NCI-H510A (cell line): ENCODE results near the gene TYRP1.
"Not testable (repeated sequence)": the region's sequence is repeated elsewhere in the genome, so short reads cannot be mapped to it uniquely, and the experiment has no call there.

Experiments
- DNase-seq: peaks from one replicate; lab custom pipeline; 2025; lab: John Stamatoyannopoulos, UW

The TYRP1 gene, protein sequence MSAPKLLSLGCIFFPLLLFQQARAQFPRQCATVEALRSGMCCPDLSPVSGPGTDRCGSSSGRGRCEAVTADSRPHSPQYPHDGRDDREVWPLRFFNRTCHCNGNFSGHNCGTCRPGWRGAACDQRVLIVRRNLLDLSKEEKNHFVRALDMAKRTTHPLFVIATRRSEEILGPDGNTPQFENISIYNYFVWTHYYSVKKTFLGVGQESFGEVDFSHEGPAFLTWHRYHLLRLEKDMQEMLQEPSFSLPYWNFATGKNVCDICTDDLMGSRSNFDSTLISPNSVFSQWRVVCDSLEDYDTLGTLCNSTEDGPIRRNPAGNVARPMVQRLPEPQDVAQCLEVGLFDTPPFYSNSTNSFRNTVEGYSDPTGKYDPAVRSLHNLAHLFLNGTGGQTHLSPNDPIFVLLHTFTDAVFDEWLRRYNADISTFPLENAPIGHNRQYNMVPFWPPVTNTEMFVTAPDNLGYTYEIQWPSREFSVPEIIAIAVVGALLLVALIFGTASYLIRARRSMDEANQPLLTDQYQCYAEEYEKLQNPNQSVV

DNA sequence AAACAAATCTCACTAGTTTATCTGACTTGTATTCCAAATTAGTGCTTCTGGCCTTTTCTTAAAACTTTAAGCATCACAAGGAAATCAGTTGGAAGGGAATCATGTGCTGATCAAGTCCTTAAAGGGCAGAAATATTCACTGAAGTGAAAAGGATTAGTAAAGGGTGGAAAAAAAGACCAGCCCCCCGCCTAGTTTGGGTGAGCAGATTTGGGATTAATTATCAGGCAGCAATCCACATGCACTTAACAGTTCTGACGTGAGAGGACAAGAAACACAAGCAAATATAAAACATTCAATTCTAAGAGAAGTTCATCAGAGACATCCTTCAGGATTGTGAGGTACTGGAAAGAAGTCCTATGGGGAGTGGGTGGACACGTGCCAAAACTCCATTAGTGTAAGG, at the start of gene TYRP1:
TSS of gene TYRP1 (plus strand) at position 245 of the 400 bp plus-strand sequence. CDS start 612 bp downstream, outside the sequence.
- no peak for DNase-seq

DNA sequence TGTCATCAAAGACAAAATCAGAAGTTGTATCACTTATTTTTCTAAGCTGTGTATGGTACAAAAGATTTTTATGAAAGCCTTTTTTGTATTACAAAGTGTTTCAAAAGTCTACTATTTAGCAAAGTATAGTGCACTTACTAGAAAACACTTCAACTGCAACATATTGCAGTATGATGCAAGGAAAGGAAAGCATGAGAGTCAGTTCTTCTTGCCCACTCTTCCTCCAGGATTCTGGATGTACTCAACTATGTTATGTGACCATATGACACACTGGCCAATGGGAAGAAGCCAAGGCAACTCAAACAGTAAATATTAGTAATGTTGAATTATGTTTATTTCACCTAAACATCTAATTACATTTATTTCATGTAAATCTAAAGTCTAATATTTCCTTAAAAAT, 49.5 kb upstream of the TYRP1 start:
- DNase-seq, result no peak

DNA sequence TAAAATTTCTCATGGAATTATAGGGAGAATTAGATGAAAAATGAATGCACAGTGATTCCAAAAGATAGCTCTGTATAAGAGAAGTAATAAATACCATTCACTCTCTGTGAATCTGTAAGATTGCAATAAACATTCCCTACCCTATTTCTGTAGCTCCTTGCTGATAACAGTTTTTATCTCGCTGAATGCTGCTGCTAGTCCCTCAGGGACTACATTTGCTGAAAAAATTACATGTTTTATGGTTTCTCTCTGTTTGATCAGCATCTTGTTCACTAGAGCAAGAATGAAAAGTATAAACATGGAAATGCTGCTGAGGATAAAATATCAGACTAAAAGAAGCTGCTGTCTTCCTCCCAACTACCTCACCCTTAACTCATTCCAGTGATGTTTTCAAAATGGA, 44.3 kb upstream of the TYRP1 start:
- no peak for DNase-seq

DNA sequence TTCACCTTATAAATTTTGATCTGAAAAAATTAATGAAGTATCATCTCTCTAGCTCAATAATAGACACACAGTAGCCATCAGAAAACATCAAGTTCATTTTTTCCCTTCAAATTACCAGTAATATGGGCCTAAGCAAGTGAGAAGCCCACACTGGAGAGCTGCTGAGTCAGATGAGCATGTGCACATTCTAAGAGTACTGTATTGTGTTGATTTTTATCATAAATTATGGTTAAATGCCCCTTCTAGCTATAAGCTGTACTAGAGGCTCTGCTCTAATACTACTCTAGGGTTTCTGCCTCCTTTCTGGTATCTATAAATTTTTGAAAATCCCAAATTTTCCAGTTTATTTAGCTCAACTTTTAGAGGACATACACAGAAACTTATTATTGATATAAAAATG, 42.1 kb upstream of the TYRP1 start:
- DNase-seq, result no peak

DNA sequence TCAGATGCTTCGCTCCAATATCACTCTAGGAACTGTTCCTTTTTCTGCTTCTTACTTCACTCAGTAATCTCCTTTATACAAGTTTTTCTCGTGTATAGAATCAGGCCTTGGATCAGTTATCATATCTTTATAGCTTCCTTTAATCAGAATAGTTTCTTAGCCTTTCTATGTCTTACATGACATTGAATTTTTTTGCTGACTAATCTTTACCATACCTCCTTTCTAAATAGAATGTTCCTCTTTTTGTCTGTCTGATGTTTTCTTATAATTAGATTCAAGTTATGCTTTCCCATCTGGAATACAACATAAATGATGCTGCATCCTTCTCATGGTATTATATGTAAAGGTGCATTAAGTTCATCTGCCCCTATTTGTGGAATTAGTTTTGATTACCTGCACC, 40.2 kb upstream of the TYRP1 start:
- no peak for DNase-seq

DNA sequence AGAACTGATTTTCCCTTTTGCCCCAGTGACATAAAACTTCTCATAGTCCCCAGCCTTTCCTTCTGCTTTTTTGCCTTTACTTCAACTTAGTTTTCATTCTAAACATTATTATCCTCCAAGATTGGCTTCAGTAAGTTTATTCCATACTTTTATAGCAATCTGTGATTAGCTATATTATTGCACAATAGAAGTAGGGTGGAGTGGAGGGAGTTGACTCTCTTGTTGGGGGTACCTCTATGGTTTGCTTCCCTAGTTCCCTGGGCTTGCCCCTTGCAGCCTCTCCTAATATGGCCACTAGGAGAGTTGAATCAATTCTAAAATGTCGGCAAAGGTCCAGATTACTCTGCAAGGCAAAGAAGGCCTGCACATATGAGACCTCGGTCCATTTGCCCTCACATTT, 36.4 kb upstream of the TYRP1 start:
- DNase-seq, result no peak

DNA sequence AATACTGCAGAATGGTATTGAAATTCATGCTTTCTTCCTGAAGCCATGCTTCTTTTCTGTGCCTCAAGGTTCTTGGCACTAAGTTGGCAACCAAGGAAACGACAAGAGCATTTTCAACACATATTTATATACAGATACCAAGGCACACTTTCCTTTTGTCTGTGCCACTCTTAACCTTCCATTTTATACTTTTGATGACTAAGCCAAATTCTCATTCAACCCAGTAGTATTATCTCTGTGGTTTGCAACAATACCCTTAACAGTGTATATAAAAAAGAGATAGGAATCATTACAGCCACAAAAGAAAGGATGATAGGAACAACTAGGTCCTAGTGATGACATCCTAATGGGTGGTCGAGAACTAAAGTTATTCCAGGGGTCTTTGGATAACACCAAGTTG, 36.0 kb upstream of the TYRP1 start:
- DNase-seq, result no peak

DNA sequence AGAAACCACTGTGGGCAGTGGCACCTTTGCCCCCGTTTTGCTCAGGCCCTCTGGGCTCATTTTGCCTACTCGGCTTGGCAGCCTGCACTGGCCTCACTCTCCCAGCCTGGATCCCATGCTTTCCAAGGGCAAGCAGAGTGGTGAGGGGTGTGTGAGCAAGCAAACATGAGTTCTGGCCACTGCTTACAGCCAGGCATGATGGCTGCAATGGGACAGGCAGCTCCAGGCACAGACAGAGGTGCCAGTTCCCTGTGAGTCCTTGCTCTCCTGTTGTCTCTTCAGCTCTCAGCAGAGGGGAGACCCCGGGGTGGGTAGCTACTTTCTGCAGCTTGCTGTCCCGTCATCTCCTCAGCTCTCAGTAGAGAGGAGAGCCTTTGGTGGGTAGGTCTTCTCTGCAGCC, 35.2 kb upstream of the TYRP1 start:
- DNase-seq, result no peak

DNA sequence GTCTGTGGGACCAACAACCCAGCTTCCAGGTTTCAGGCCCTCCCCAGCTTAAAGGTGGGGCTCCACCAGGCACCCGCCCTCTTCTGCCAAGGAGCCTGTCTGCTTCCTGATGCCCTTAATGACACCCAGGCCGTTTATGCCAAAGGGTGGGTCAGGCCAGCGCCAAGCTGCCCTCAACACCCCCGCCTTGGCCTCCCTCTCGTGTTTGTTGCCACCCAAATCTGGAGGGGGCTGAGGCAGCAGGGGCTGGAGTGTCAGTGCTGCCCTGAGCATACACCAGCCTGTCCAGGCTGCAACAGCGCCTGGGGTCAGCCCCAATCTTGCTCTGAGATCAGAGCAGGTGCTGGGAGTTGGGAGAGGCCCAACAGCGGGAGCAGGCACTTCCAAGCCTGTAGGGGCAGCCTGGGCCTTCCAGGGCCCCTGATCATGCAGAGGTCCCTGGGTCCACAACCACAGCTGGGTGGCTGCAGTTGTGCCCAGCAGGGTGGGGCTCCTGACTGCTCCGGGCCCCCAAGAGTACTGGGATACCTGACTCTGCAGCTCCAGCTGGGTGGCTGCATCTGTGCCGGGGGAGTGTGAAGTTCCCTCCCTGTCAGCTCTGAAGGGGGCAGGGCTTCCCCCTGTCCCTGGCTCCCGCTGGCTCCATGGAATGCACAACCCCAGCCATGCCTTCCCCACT, 34.5 kb upstream of the TYRP1 start:
- DNase-seq, result no peak

DNA sequence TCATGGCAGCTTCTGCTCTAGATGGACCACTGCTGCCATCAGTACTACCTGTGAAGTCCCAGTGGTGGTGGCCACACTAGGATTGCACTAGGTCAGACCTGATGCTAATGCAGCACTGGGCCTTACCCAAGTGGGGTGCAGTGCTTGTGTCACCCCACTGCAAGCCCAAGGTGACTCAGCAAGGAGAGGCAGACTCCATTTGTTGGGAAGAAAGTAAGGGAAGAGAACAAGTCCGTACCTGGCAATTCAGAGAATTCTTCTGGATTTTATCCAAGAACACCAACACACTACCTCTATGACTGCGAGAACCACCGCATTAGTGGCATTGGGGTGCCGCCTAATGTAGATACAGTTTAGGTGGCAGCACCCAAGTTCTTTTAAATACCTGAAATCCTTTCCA, 34.0 kb upstream of the TYRP1 start:
- DNase-seq, result no peak

DNA sequence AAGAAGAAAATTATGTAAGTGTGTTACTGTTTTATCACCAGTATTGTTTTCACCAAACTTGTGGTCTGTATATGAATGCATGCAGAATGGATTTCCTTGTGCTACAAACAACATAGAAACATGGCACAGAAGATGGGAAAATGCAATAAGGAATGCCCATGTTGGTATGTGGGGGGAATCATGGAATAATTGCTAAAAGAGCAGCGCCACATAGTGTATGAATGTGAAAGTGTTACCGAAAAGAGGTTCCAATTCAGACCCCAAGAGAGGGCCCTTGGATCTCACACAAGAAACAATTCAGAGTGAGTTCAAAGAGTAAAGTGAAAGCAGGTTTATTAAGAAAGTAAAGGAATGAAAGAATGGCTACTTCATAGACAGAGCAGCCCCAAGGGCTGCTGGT, 26.4 kb upstream of the TYRP1 start:
- no peak for DNase-seq

DNA sequence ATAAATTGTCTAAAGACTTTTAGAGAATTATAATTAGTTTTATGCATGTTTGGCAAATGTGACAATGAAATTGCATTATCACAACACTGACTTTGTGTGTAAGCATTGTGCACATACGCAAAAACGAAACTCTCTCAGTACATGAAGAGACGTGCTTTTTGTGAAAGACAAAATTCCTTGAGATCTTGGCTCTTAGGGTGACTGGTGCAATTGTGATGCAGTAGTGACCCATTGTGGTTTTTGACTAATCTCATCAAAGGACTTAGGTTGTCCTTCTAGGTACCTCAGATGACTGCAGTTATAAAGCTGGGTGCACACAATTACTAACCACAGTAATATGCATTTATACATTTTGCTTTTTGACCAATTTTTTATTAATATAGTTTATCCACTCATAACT, 25.3 kb upstream of the TYRP1 start:
- DNase-seq, result no peak

DNA sequence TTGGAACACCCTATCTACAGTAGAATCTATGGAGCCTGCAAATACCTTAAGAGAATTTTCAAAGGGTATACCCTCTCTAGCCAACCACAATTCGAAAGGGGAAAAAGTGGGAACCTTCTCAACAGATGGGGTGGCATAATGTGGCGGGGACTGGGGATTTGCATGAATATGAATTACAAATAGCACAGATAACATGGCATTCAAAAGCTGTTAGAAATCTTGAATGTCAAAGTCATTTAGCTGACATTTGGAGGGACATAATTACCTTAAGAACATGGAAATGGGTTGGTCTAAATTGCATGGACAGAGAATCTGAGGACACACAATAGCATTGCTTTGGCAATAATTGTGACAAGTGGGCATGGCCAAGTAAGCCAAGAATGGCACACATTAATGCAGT, 23.2 kb upstream of the TYRP1 start:
- DNase-seq, result no peak

DNA sequence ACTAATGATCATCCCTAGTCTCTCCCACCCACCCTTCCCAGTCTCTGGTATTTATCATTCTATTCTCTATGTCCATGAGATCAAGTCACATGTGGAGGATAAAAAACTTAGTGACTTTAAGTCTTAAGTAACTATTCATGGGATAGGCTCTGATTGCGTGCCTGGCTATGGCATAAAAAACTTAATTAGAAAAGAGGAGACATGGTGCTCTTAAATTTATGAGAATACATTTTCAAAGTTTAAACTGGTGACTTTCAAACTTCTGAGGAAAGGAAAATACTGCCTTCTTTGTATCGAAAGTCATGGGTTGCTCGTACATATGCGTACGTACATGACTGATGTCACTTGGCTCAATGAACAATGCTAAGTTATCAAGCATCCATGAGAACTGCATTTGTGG, 18.2 kb upstream of the TYRP1 start:
- no peak for DNase-seq

DNA sequence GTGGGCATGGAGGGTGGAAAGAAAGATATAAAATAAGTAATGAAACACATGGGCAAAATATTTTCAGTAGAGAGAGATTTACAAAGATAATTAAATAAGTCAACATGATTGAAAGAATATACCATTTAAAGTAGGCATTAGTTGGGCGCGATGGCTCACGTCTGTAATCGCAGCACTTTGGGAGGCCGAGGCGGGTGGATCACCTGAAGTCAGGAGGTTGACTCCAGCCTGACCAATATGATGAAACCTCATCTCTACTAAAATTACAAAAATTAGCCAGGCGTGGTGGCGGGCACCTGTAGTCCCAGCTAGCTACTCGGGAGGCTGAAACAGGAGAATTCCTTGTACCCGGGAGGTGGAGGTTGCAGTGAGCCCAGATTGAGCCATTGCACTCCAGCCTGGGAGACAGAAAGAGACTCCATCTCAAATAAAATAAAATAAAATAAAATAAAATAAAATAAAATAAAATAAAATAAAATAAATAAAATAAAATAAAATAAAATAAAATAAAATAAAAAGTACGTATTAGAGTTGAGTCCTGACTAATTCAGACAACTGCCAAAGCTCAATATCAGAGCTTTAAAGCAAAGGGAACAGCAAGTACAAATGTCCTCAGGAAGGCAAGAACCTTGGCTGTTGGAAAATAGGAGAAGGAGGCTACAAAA, 15.6 kb upstream of the TYRP1 start:
- not testable (repeated sequence) for DNase-seq

DNA sequence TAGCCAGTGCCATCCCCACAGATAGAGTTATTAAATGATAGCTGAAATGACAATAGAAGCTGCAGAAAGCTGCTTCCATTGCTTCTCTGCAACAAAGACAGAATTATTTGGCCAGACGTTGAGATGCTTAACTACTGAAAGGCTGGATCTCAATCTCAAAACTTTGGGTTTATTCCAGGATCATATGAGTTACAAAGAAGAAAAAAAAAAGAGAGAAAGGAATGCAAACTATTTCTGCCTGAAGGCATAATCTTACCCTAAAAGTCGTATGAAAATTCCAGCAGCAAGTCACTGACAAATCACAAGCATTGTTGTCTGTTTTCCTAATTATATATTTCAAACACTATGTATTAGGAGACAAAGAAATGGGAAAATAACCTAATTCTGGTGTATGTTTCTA, 12.8 kb upstream of the TYRP1 start:
- no peak for DNase-seq

DNA sequence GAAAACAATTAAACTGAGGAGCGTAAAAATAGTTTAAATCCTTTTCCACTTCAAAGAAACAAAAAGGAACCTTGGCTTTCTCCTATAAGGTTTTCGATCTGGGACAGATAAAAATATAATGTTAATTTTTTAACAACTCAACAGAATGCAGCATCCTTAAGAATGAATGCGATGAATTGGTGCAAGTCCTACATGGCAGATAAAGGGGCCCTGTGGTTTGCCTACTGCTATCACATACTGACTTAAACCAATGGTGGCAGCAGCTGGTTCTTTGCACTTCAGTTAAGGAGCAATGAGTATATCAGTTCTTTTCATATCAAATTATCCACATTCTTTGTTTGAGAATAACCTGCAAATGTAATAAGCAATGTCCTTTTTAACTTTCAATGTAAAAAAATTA, 12.4 kb upstream of the TYRP1 start:
- no peak for DNase-seq

DNA sequence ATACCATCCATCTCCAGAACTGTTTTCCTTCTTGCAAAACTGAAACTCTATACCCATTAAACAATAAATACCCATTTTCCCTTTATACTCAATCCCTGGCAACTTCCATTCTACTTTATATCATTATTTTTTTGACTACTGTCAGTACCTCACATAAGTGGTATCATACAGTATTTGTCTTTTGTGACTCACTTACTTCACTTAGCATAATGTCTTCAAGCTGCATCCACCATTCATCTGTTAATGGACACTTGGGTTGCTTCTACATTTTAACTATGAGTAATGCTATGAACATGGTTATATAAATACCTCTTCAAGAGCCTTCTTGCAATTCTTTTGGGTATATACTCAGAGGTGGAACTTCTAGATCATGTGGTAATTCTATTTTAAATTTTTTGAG, 11.6 kb upstream of the TYRP1 start:
- no peak for DNase-seq

DNA sequence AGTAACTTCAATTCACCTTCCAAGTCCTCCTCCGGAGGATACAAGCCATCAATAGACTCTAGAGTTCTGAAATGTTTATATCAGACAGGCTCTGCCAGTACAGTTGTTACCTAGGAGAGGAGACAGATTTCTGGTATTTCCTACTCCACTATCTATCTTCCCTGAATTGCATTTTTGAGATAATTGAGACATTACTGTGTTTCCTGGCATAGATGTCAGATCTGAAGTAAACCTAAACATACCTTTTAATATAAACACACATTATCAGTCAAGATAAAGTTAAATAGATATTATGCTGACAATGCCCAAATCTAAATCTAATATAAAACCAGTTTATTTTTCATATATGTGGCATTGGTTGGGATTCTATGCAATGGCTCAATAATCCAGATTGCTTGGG, 8.2 kb upstream of the TYRP1 start:
- DNase-seq, result no peak

DNA sequence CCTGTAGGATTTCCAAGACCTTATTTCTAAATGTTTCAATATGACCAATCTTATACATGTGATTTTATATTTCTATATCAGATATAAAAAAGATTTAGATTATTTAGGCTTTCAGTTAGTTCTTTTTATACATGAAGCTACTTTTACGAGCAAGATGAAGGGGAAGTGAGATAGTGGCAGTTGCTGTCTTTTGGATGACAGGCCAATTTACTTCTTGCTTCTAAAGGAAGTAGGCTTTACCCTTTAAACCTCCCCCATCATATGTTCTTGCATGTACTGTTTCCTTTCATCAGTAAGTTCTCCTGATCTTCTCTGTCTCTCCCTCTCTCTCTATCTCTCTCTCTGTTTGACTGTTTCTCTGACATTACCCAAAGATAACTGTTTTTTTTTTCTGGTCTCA, 4.0 kb upstream of the TYRP1 start:
- DNase-seq, result no peak

DNA sequence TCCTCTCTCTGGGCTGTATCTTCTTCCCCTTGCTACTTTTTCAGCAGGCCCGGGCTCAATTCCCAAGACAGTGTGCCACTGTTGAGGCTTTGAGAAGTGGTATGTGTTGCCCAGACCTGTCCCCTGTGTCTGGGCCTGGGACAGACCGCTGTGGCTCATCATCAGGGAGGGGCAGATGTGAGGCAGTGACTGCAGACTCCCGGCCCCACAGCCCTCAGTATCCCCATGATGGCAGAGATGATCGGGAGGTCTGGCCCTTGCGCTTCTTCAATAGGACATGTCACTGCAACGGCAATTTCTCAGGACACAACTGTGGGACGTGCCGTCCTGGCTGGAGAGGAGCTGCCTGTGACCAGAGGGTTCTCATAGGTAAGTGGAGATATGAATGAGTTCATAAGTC, 828 bp downstream of the TYRP1 start:
- DNase-seq, result no peak

DNA sequence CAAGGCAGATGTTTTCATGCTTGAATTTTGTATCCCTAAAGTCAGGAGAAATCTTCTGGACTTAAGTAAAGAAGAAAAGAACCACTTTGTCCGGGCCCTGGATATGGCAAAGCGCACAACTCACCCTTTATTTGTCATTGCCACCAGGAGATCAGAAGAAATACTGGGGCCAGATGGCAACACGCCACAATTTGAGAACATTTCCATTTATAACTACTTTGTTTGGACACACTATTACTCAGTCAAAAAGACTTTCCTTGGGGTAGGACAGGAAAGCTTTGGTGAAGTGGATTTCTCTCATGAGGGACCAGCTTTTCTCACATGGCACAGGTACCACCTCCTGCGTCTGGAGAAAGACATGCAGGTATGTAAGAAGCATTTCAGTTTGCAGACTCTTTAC, 2.3 kb downstream of the TYRP1 start:
- no peak for DNase-seq
